Subcutaneous abdominal adipose tissue (tissue), 5 donors: ENCODE results near the gene NEDD4L.
A peak's percentile ranks its signal among the peaks of the same experiment; 100 is the strongest.
"Not testable (repeated sequence)": the region's sequence is repeated elsewhere in the genome, so short reads cannot be mapped to it uniquely, and the experiment has no call there.

ENCODE experiments used
- H3K27ac ChIP-seq: one replicate; pipeline ENCODE4 v1.7.0; 2013; ENCODE audit warnings: low read depth, mild to moderate bottlenecking, inconsistent platforms, low read length, moderate library complexity
- H3K27me3 ChIP-seq, 5 donors: one replicate each; pipeline ENCODE4 v1.7.0; 2013; ENCODE audit warnings: low read length in 5 of 5, inconsistent platforms in 1 of 5; ENCODE audit not compliant: control insufficient read depth in 5 of 5, insufficient read depth in 4 of 5
- H3K36me3 ChIP-seq, 5 donors: one replicate each; pipeline ENCODE4 v1.7.0; 2013; ENCODE audit warnings: low read length in 5 of 5; ENCODE audit not compliant: control insufficient read depth in 5 of 5, insufficient read depth in 5 of 5
- H3K4me1 ChIP-seq, 5 donors: one replicate each; pipeline ENCODE4 v1.7.0; 2013; ENCODE audit warnings: low read length in 5 of 5, mild to moderate bottlenecking in 3 of 5, moderate library complexity in 1 of 5; ENCODE audit not compliant: control insufficient read depth in 5 of 5, insufficient read depth in 5 of 5
- H3K4me3 ChIP-seq, 5 donors: one replicate each; pipeline ENCODE4 v1.7.0; 2013; ENCODE audit warnings: low read length in 5 of 5, low read depth in 1 of 5
- H3K9ac ChIP-seq, 5 donors: one replicate each; pipeline ENCODE4 v1.7.0; 2013; ENCODE audit warnings: low read length in 5 of 5, mild to moderate bottlenecking in 4 of 5, moderate library complexity in 3 of 5
- H3K9me3 ChIP-seq, 5 donors: one replicate each; pipeline ENCODE4 v1.7.0; 2013; ENCODE audit warnings: low read length in 5 of 5; ENCODE audit not compliant: control insufficient read depth in 5 of 5
- donor health status: healthy.
- donor health status: healthy.
- donor health status: healthy.
- donor health status: healthy.
- donor health status: healthy.

NEDD4L gene

GRCh38 chr18:58170036-58170435 is 126.0 kb downstream of the NEDD4L start:
- H3K4me1 ChIP-seq = peaks cover 1 to 15% (median 8%) of the 10 kb centered on the region in 5 donors
- not testable (repeated sequence) for H3K9ac ChIP-seq, H3K27ac ChIP-seq, H3K36me3 ChIP-seq, H3K4me3 ChIP-seq, H3K27me3 ChIP-seq, H3K9me3 ChIP-seq

GRCh38 chr18:58172031-58172430 is 128.0 kb downstream of the NEDD4L start:
- Histone ChIP-seq H3K9me3 (no peaks in the 10 kb centered on the region), H3K27me3 (no peaks in the 10 kb centered on the region), H3K27ac (no peak overlapping the region), H3K4me1 (peaks cover 7 to 35% (median 24%) of the 10 kb centered on the region in 5 donors), H3K36me3 (peaks cover 0 to 3% (median 0%) of the 10 kb centered on the region in 5 donors), H3K9ac (no peak overlapping the region), H3K4me3 (no peak overlapping the region)

- Histone ChIP-seq H3K9me3 (no peaks in the 10 kb centered on the region), H3K4me3 (no peak overlapping the region), H3K4me1 (peaks cover 7 to 51% (median 35%) of the 10 kb centered on the region in 5 donors), H3K27ac (peak overlapping the region; percentile 51), H3K27me3 (no peaks in the 10 kb centered on the region), H3K9ac (no peak overlapping the region), H3K36me3 (peaks cover 0 to 3% (median 0%) of the 10 kb centered on the region in 5 donors)
These were observed 130.3 kb downstream of the NEDD4L start for GRCh38 chr18:58174285-58174684.

- H3K27ac ChIP-seq = peak overlapping the region; percentile 78
- no peak overlapping the region for H3K9ac ChIP-seq
- H3K4me1 ChIP-seq = peaks cover 7 to 51% (median 38%) of the 10 kb centered on the region in 5 donors
- no peaks in the 10 kb centered on the region for H3K9me3 ChIP-seq
- no peaks in the 10 kb centered on the region for H3K27me3 ChIP-seq
- peak overlapping the region in 2 of 5 donors; percentile 3 to 43 for H3K4me3 ChIP-seq
- H3K36me3 ChIP-seq = peaks cover 0 to 3% (median 0%) of the 10 kb centered on the region in 5 donors
These were observed 131.2 kb downstream of the NEDD4L start for GRCh38 chr18:58175122-58175785.

- Histone ChIP-seq H3K9ac (peak overlapping the region in 1 of 5 donors; percentile 15), H3K9me3 (no peaks in the 10 kb centered on the region), H3K27me3 (no peaks in the 10 kb centered on the region), H3K27ac (peak overlapping the region; percentile 78), H3K36me3 (peaks cover 0 to 3% (median 0%) of the 10 kb centered on the region in 5 donors), H3K4me1 (peaks cover 7 to 51% (median 40%) of the 10 kb centered on the region in 5 donors), H3K4me3 (peak overlapping the region in 1 of 5 donors; percentile 9)
These were observed 131.8 kb downstream of the NEDD4L start for GRCh38 chr18:58175786-58176176.

GRCh38 chr18:58177004-58177717 is 133.1 kb downstream of the NEDD4L start:
- Histone ChIP-seq H3K9ac (peak overlapping the region in 1 of 5 donors; percentile 53), H3K36me3 (peaks cover 0 to under 1% (median 0%) of the 10 kb centered on the region in 5 donors), H3K9me3 (no peaks in the 10 kb centered on the region), H3K27me3 (no peaks in the 10 kb centered on the region), H3K4me1 (peaks cover 7 to 51% (median 40%) of the 10 kb centered on the region in 5 donors), H3K27ac (peak overlapping the region; percentile 78), H3K4me3 (peak overlapping the region in 1 of 5 donors; percentile 31)

- Histone ChIP-seq H3K36me3 (no peaks in the 10 kb centered on the region), H3K9me3 (no peaks in the 10 kb centered on the region), H3K4me1 (peaks cover 7 to 51% (median 40%) of the 10 kb centered on the region in 5 donors), H3K4me3 (no peak overlapping the region), H3K27ac (peak overlapping the region; percentile 78), H3K9ac (no peak overlapping the region), H3K27me3 (no peaks in the 10 kb centered on the region)
These were observed 134.0 kb downstream of the NEDD4L start for GRCh38 chr18:58177896-58178470.

- Histone ChIP-seq H3K9me3 (no peaks in the 10 kb centered on the region), H3K4me3 (no peak overlapping the region), H3K4me1 (peaks cover 7 to 51% (median 40%) of the 10 kb centered on the region in 5 donors), H3K27ac (no peak overlapping the region), H3K36me3 (no peaks in the 10 kb centered on the region), H3K27me3 (no peaks in the 10 kb centered on the region), H3K9ac (no peak overlapping the region)
These were observed 134.5 kb downstream of the NEDD4L start for GRCh38 chr18:58178511-58178910.

GRCh38 chr18:58180172-58180571 is 136.1 kb downstream of the NEDD4L start:
- Histone ChIP-seq H3K36me3 (no peaks in the 10 kb centered on the region), H3K4me1 (peaks cover 6 to 35% (median 31%) of the 10 kb centered on the region in 5 donors), H3K9ac (no peak overlapping the region), H3K4me3 (no peak overlapping the region), H3K9me3 (no peaks in the 10 kb centered on the region), H3K27ac (no peak overlapping the region), H3K27me3 (no peaks in the 10 kb centered on the region)
